ENCODE data around the gene NUP98. TPM values are rescaled to one million over a fixed set of nuclear protein-coding genes. Genes with fewer than 3 reads are reported as not detected.

NUP98 gene
- total and polyA plus RNA-seq, 2 of the 13 experiments (the other 11 are each of a cell fraction or from before 2014, with no cell fraction given): 76.6 to 85.3 TPM

DNA sequence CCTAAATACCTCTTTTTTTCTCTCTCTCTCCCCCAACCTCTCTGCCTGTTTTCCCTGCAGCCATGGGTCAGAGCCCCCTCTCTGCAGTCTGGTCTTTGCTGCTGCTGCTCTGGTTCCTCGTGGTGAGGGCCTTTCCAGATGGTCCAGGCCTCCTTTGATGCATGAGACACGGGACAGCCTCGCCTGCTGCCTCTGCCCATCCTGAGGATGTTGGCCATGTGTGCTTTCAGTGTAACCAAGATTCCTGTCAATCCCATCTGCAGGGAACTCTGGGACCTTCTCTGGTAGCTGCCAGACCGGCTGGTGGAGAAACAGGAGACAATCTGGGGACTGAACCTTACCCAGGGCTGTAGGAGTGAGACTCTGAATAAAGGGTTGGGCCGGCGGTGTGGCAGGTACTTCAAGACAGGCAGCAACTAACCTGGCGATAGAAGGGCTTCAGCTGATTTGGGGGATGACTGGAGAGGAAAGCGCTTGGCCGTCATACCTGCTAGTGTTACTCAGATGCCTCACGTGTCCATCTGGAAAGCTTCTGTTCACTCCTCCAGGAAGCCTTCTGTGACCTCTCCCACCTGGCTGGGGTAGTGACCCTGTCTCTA, 133.2 kb downstream of the NUP98 start (continued):
- TF ChIP-seq, protein P1, sequence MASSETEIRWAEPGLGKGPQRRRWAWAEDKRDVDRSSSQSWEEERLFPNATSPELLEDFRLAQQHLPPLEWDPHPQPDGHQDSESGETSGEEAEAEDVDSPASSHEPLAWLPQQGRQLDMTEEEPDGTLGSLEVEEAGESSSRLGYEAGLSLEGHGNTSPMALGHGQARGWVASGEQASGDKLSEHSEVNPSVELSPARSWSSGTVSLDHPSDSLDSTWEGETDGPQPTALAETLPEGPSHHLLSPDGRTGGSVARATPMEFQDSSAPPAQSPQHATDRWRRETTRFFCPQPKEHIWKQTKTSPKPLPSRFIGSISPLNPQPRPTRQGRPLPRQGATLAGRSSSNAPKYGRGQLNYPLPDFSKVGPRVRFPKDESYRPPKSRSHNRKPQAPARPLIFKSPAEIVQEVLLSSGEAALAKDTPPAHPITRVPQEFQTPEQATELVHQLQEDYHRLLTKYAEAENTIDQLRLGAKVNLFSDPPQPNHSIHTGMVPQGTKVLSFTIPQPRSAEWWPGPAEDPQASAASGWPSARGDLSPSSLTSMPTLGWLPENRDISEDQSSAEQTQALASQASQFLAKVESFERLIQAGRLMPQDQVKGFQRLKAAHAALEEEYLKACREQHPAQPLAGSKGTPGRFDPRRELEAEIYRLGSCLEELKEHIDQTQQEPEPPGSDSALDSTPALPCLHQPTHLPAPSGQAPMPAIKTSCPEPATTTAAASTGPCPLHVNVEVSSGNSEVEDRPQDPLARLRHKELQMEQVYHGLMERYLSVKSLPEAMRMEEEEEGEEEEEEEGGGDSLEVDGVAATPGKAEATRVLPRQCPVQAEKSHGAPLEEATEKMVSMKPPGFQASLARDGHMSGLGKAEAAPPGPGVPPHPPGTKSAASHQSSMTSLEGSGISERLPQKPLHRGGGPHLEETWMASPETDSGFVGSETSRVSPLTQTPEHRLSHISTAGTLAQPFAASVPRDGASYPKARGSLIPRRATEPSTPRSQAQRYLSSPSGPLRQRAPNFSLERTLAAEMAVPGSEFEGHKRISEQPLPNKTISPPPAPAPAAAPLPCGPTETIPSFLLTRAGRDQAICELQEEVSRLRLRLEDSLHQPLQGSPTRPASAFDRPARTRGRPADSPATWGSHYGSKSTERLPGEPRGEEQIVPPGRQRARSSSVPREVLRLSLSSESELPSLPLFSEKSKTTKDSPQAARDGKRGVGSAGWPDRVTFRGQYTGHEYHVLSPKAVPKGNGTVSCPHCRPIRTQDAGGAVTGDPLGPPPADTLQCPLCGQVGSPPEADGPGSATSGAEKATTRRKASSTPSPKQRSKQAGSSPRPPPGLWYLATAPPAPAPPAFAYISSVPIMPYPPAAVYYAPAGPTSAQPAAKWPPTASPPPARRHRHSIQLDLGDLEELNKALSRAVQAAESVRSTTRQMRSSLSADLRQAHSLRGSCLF (CRISPR knock-in tag; IDR thresholded peaks at IDR 0.05; ENCODE audit: borderline replicate concordance): no peak
- no peak for TF ChIP-seq HDAC6 (IDR thresholded peaks at IDR 0.05; ENCODE audit: low read depth, low read length)

DNA sequence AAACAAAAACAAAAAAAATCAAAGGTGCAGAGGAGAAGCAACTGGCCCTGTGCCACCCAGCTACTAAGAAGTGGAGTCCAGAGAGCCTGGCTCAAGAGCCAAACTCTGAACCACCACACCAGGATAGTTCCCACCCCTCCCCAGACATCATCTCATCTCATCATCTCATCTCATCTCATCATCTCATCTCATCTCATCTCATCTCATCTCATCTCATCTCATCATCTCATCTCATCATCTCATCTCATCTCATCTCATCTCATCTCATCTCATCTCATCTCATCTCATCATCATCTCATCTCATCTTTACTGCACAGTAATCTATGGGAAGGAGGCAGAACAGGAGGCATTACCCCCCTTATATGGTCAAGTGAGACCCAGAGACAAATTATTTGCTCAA, 134.5 kb downstream of the NUP98 start:
- Histone ChIP-seq H3K4me1 (ENCODE audit: insufficient read depth, low read length) (no peaks in the 10 kb centered on the region), H3K27me3 (ENCODE audit: control insufficient read depth in 1 of 2, insufficient read depth in 2 of 2, low read length in 2 of 2) (peaks cover 3 to 27% of the 10 kb centered on the region in 2 experiments; a peak in 3 of 5 replicates), H3K4me3 (replicated peaks in 1 of 3; ENCODE audit: insufficient read depth in 1 of 3, low read depth in 2 of 3, low read length in 3 of 3) (no peak overlapping the region), H3K9me3 (ENCODE audit: low read length) (no peaks in the 10 kb centered on the region), H3K9ac (ENCODE audit: insufficient read depth, low read depth, low read length) (no peak overlapping the region), H2AFZ (ENCODE audit: low read length) (no peak overlapping the region), H3K79me2 (ENCODE audit: insufficient read depth, low read length) (no peaks in the 10 kb centered on the region), H4K20me1 (ENCODE audit: insufficient read depth, low read length) (no peaks in the 10 kb centered on the region), H3K36me3 (replicated peaks in 1 of 2; ENCODE audit: control insufficient read depth in 1 of 2, insufficient read depth in 2 of 2, low read length in 2 of 2) (no peaks in the 10 kb centered on the region), H3K4me2 (ENCODE audit: low read depth, low read length) (no peak overlapping the region), H3K27ac (ENCODE audit: extremely low read length, insufficient read depth, low read length) (no peak overlapping the region)
- no TSS peak for BruUV-seq (replicated peaks)
- intact Hi-C loops (cut with micrococcal nuclease; ENCODE audit: unreplicated experiment) (no loop called here), in situ Hi-C loops (cut with HindIII; ENCODE audit: extremely low pct_ligation_motif_present, low pct_unique_long_range_greater_than_20kb) (no loop called here)
- TF ChIP-seq, protein P2, sequence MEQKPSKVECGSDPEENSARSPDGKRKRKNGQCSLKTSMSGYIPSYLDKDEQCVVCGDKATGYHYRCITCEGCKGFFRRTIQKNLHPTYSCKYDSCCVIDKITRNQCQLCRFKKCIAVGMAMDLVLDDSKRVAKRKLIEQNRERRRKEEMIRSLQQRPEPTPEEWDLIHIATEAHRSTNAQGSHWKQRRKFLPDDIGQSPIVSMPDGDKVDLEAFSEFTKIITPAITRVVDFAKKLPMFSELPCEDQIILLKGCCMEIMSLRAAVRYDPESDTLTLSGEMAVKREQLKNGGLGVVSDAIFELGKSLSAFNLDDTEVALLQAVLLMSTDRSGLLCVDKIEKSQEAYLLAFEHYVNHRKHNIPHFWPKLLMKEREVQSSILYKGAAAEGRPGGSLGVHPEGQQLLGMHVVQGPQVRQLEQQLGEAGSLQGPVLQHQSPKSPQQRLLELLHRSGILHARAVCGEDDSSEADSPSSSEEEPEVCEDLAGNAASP (CRISPR knock-in tag; IDR thresholded peaks at IDR 0.05; ENCODE audit: borderline replicate concordance): no peak
- ATAC-seq (no peak), DNase-seq (ENCODE audit: low spot score) (no peak), FAIRE-seq (no peak)
- CTCF ChIA-PET (ENCODE audit: low intra/inter-chr PET ratio, low total read pairs): no interaction called here
- POLR2A ChIA-PET: no interaction called here
